Upper lobe of right lung (tissue), 1 donor: ENCODE measurements around the gene MAGEA1. TPM values are rescaled to one million over a fixed set of nuclear protein-coding genes. Genes with fewer than 3 reads are reported as not detected.
A peak's percentile ranks its signal among the peaks of the same experiment; 100 is the strongest.

Experiments
- ATAC-seq: fragments of 200-7000 bp; cut with Tn5 transposase; one replicate; pipeline ENCODE4 v1.9.1; 2020; ENCODE audit warnings: mild to moderate bottlenecking, moderate library complexity
- DNase-seq: peaks from one replicate; pipeline ENCODE4 v3.0.0-alpha.2; 2020
- H3K27ac ChIP-seq: fragments of 200-600 bp; one replicate; pipeline ENCODE4 v1.8.0; 2022
- H3K27me3 ChIP-seq: fragments of 200-600 bp; one replicate; pipeline ENCODE4 v1.8.0; 2022; ENCODE audit warnings: mild to moderate bottlenecking
- H3K36me3 ChIP-seq: fragments of 200-600 bp; one replicate; pipeline ENCODE4 v1.8.0; 2022
- H3K4me1 ChIP-seq: fragments of 200-600 bp; one replicate; pipeline ENCODE4 v1.8.0; 2022
- H3K4me3 ChIP-seq: fragments of 200-600 bp; one replicate; pipeline ENCODE4 v1.8.0; 2022; ENCODE audit warnings: mild to moderate bottlenecking
- H3K9me3 ChIP-seq: fragments of 200-600 bp; one replicate; pipeline ENCODE4 v1.8.0; 2022
- intact Hi-C: fragments of 100-400 bp; cut with DNase I; formaldehyde crosslinking; loops from one replicate; pipeline ENCODE4 v1.11.0; 2022
- total RNA-seq: library from RNA; stranded (reverse); fragmentation: NEBNext Ultra II Directional; extraction: Animal tissue kit (Norgen Biotek cat#: 25700); gene quantifications from one replicate; pipeline ENCODE4 v1.2.1, GENCODE V29; 2021
- TF ChIP-seq, protein P1 (sequence below): fragments of 200-600 bp; IDR thresholded peaks from one replicate; pipeline ENCODE4 v1.8.0; 2022; ENCODE audit warnings: antibody characterized with exemption
- donor health status: DM: no; HTN: yes; CAD: no; lungs with severe emphysema.

MAGEA1 gene
- total RNA-seq, 1 donor from 2014 or later, result not detected

DNA sequence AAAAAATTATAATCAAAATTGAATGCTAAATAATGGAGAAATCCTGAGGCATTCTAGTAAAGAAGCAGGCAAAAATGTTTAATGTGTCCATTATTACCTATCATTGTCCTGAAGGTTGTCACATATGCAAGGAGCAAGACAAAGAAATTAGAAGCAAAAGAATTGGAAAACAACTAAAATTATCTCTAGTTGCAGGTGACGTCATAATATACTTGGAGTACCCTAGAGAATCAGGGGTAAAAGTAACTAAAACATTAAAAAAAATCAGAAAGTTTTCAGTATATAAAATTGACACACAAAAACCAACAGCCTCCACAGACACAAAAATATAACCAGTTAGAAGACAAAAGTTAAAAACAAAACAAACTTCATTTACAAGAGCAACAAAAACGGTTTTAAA is 21.4 kb downstream of the MAGEA1 start:
- Histone ChIP-seq H3K4me3 (no peak overlapping the region), H3K27me3 (no peaks in the 10 kb centered on the region), H3K36me3 (no peaks in the 10 kb centered on the region), H3K4me1 (no peaks in the 10 kb centered on the region), H3K27ac (no peak overlapping the region), H3K9me3 (no peaks in the 10 kb centered on the region)
- TF ChIP-seq, protein P1, sequence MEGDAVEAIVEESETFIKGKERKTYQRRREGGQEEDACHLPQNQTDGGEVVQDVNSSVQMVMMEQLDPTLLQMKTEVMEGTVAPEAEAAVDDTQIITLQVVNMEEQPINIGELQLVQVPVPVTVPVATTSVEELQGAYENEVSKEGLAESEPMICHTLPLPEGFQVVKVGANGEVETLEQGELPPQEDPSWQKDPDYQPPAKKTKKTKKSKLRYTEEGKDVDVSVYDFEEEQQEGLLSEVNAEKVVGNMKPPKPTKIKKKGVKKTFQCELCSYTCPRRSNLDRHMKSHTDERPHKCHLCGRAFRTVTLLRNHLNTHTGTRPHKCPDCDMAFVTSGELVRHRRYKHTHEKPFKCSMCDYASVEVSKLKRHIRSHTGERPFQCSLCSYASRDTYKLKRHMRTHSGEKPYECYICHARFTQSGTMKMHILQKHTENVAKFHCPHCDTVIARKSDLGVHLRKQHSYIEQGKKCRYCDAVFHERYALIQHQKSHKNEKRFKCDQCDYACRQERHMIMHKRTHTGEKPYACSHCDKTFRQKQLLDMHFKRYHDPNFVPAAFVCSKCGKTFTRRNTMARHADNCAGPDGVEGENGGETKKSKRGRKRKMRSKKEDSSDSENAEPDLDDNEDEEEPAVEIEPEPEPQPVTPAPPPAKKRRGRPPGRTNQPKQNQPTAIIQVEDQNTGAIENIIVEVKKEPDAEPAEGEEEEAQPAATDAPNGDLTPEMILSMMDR, result no peak
- ATAC-seq (no peak), DNase-seq (no peak)
- intact Hi-C loops, result no loop called here

- no peaks in the 10 kb centered on the region for H3K9me3 ChIP-seq
- TF ChIP-seq, protein P1, result no peak
- intact Hi-C loops, result no loop called here
Observed at GRCh38 chrX:153206425-153207046, 27.5 kb downstream of the MAGEA1 start.

DNA sequence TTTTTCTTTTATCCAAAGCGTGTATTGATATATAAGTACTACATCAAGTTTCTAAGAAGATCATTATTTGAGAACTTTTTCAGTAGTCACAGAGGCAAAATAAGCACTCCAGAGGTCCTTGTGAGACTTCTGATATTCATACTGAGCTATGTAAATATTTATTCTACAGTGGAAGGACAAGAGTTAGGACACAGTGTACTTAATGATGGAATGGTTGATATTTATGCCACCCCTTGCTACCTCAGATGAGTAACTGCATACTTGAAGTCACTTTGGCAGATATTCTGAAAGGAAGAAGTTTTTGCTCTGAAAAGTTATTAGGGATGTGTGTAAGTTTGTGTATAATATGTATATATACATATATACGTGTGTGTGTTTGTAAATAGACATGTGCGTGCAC is 30.3 kb downstream of the MAGEA1 start:
- no peak for DNase-seq
- Histone ChIP-seq H3K4me3 (no peak overlapping the region), H3K36me3 (no peaks in the 10 kb centered on the region), H3K27me3 (no peaks in the 10 kb centered on the region), H3K9me3 (no peaks in the 10 kb centered on the region), H3K4me1 (no peaks in the 10 kb centered on the region), H3K27ac (no peak overlapping the region)
- ATAC-seq, result peak; percentile 80
- TF ChIP-seq, protein P1, result no peak
- intact Hi-C loops, result no loop called here

More at GRCh38 chrX:153206425-153207046, 27.5 kb downstream of the MAGEA1 start:
- Histone ChIP-seq H3K4me3 (no peak overlapping the region), H3K27me3 (no peaks in the 10 kb centered on the region), H3K27ac (no peak overlapping the region), H3K4me1 (no peaks in the 10 kb centered on the region), H3K36me3 (no peaks in the 10 kb centered on the region)
- ATAC-seq (no peak), DNase-seq (no peak)

GRCh38 chrX:153214934-153215333 is 35.9 kb downstream of the MAGEA1 start:
- H3K27me3 ChIP-seq, result no peaks in the 10 kb centered on the region
- DNase-seq (no peak), ATAC-seq (no peak)
- H3K4me3 ChIP-seq, result no peak overlapping the region
- TF ChIP-seq, protein P1, result no peak
- no peaks in the 10 kb centered on the region for H3K36me3 ChIP-seq
- H3K9me3 ChIP-seq, result no peaks in the 10 kb centered on the region
- H3K4me1 ChIP-seq, result no peaks in the 10 kb centered on the region
- H3K27ac ChIP-seq, result no peak overlapping the region
- intact Hi-C loops, result no loop called here

DNA sequence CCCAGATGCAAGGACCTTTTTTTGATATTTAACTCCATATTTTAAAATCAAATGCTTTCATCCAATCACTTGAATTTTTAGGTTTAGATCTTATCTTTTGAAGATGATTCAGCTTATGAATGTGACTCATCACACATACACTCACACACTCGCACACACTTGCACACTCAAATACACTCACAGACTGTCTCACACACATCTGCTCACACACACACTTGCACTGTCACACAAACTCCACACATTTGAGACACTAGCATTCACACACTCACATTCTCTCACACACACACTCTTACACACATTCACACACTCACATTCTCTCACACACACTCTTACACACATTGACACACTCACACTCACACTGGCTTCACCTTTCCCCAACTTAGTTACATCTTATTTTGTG is 37.8 kb downstream of the MAGEA1 start:
- DNase-seq (no peak), ATAC-seq (no peak)
- Histone ChIP-seq H3K36me3 (no peaks in the 10 kb centered on the region), H3K4me1 (no peaks in the 10 kb centered on the region), H3K4me3 (no peak overlapping the region), H3K27me3 (no peaks in the 10 kb centered on the region), H3K27ac (no peak overlapping the region), H3K9me3 (no peaks in the 10 kb centered on the region)
- TF ChIP-seq, protein P1, result no peak
- intact Hi-C loops, result no loop called here
